ENCODE results near the gene DDX43.
"Not testable (repeated sequence)": the region's sequence is repeated elsewhere in the genome, so short reads cannot be mapped to it uniquely, and the experiment has no call there.

DDX43 gene

GRCh38 chr6:73372516-73372915 lies 22.1 kb upstream of the DDX43 start:
- no peaks in the 10 kb centered on the region for H3K4me1 ChIP-seq (ENCODE audit: insufficient read depth, poor library complexity, severe bottlenecking)
- TF ChIP-seq CTCF (IDR thresholded peaks at IDR 0.05; ENCODE audit: poor library complexity, severe bottlenecking) = no peak
- H3K27ac ChIP-seq (ENCODE audit: poor library complexity, severe bottlenecking) = no peak overlapping the region
- no peaks in the 10 kb centered on the region for H3K27me3 ChIP-seq (ENCODE audit: insufficient read depth, poor library complexity, severe bottlenecking)
- H3K9me3 ChIP-seq (ENCODE audit: severe bottlenecking) = peaks cover 4% of the 10 kb centered on the region
- ATAC-seq (ENCODE audit: low read depth) = no peak
- H3K36me3 ChIP-seq (ENCODE audit: low read depth) = no peaks in the 10 kb centered on the region
- no peak overlapping the region for H3K4me3 ChIP-seq (ENCODE audit: severe bottlenecking)
- no peak for DNase-seq (ENCODE audit: low spot score)

- Histone ChIP-seq H3K9me3 (ENCODE audit: severe bottlenecking) (peaks cover 4% of the 10 kb centered on the region), H3K36me3 (ENCODE audit: low read depth) (no peaks in the 10 kb centered on the region), H3K27ac (ENCODE audit: poor library complexity, severe bottlenecking) (no peak overlapping the region), H3K4me1 (ENCODE audit: insufficient read depth, poor library complexity, severe bottlenecking) (no peaks in the 10 kb centered on the region), H3K27me3 (ENCODE audit: insufficient read depth, poor library complexity, severe bottlenecking) (no peaks in the 10 kb centered on the region), H3K4me3 (ENCODE audit: severe bottlenecking) (no peak overlapping the region)
- no peak for TF ChIP-seq CTCF (IDR thresholded peaks at IDR 0.05; ENCODE audit: poor library complexity, severe bottlenecking)
- no peak for ATAC-seq (ENCODE audit: low read depth)
- DNase-seq (ENCODE audit: low spot score) = no peak
Observed at GRCh38 chr6:73375216-73375615, 19.4 kb upstream of the DDX43 start.

GRCh38 chr6:73377225-73377624 lies 17.4 kb upstream of the DDX43 start:
- H3K27me3 ChIP-seq (ENCODE audit: insufficient read depth, poor library complexity, severe bottlenecking) = no peaks in the 10 kb centered on the region
- H3K27ac ChIP-seq (ENCODE audit: poor library complexity, severe bottlenecking) = no peak overlapping the region
- H3K4me1 ChIP-seq (ENCODE audit: insufficient read depth, poor library complexity, severe bottlenecking) = no peaks in the 10 kb centered on the region
- H3K36me3 ChIP-seq (ENCODE audit: low read depth) = no peaks in the 10 kb centered on the region
- ATAC-seq (ENCODE audit: low read depth) (no peak), DNase-seq (ENCODE audit: low spot score) (no peak)
- peaks cover 2% of the 10 kb centered on the region for H3K9me3 ChIP-seq (ENCODE audit: severe bottlenecking)
- TF ChIP-seq CTCF (IDR thresholded peaks at IDR 0.05; ENCODE audit: poor library complexity, severe bottlenecking) = no peak
- no peak overlapping the region for H3K4me3 ChIP-seq (ENCODE audit: severe bottlenecking)

GRCh38 chr6:73381531-73381930 lies 13.1 kb upstream of the DDX43 start:
- not testable (repeated sequence) for H3K4me3 ChIP-seq (ENCODE audit: severe bottlenecking); ATAC-seq (ENCODE audit: low read depth); H3K27me3 ChIP-seq (ENCODE audit: insufficient read depth, poor library complexity, severe bottlenecking); H3K9me3 ChIP-seq (ENCODE audit: severe bottlenecking); H3K36me3 ChIP-seq (ENCODE audit: low read depth); H3K27ac ChIP-seq (ENCODE audit: poor library complexity, severe bottlenecking); DNase-seq (ENCODE audit: low spot score); H3K4me1 ChIP-seq (ENCODE audit: insufficient read depth, poor library complexity, severe bottlenecking)

- DNase-seq (ENCODE audit: low spot score) (no peak), ATAC-seq (ENCODE audit: low read depth) (peak; percentile 73; the same call in 2 of the 3 replicates)
Observed at GRCh38 chr6:73382462-73383113, 12.0 kb upstream of the DDX43 start.

More at GRCh38 chr6:73382462-73383113, 12.0 kb upstream of the DDX43 start:
- Histone ChIP-seq H3K36me3 (ENCODE audit: low read depth) (no peaks in the 10 kb centered on the region), H3K4me1 (ENCODE audit: insufficient read depth, poor library complexity, severe bottlenecking) (no peaks in the 10 kb centered on the region), H3K9me3 (ENCODE audit: severe bottlenecking) (no peaks in the 10 kb centered on the region), H3K4me3 (ENCODE audit: severe bottlenecking) (no peak overlapping the region), H3K27ac (ENCODE audit: poor library complexity, severe bottlenecking) (no peak overlapping the region), H3K27me3 (ENCODE audit: insufficient read depth, poor library complexity, severe bottlenecking) (no peaks in the 10 kb centered on the region)
- TF ChIP-seq CTCF (IDR thresholded peaks at IDR 0.05; ENCODE audit: poor library complexity, severe bottlenecking) = no peak

Data from RWPE2 (cell line).